ENCODE measurements around the gene AVEN.
"Not testable (repeated sequence)": the region's sequence is repeated elsewhere in the genome, so short reads cannot be mapped to it uniquely, and the experiment has no call there.

- TF ChIP-seq EZH2phosphoT487 (IDR thresholded peaks at IDR 0.05; ENCODE audit: low read length); EZH2 (optimal IDR thresholded peaks at IDR 0.05; ENCODE audit: low read depth, low read length); CTCF (IDR thresholded peaks at IDR 0.05; ENCODE audit: low read length): not testable (repeated sequence)
These were observed 11.4 kb upstream of the AVEN start for GRCh38 chr15:34050385-34050784.
